22Rv1 (cell line): ENCODE measurements around the gene EFHD2.

Experiments
- H3K27ac ChIP-seq: fragments of 450-650 bp; 2 replicates; pipeline ENCODE4 v1.5.1; 2017
- CTCF ChIP-seq: fragments of 450-650 bp; IDR thresholded peaks from 2 replicates; pipeline ENCODE4 v1.5.1; 2017; ENCODE audit warnings: mild to moderate bottlenecking
- ZFX ChIP-seq: fragments of 450-650 bp; IDR thresholded peaks from 2 replicates; pipeline ENCODE4 v1.6.1; 2017; ENCODE audit warnings: antibody characterized with exemption, borderline replicate concordance

Gene EFHD2, protein sequence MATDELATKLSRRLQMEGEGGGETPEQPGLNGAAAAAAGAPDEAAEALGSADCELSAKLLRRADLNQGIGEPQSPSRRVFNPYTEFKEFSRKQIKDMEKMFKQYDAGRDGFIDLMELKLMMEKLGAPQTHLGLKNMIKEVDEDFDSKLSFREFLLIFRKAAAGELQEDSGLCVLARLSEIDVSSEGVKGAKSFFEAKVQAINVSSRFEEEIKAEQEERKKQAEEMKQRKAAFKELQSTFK

DNA sequence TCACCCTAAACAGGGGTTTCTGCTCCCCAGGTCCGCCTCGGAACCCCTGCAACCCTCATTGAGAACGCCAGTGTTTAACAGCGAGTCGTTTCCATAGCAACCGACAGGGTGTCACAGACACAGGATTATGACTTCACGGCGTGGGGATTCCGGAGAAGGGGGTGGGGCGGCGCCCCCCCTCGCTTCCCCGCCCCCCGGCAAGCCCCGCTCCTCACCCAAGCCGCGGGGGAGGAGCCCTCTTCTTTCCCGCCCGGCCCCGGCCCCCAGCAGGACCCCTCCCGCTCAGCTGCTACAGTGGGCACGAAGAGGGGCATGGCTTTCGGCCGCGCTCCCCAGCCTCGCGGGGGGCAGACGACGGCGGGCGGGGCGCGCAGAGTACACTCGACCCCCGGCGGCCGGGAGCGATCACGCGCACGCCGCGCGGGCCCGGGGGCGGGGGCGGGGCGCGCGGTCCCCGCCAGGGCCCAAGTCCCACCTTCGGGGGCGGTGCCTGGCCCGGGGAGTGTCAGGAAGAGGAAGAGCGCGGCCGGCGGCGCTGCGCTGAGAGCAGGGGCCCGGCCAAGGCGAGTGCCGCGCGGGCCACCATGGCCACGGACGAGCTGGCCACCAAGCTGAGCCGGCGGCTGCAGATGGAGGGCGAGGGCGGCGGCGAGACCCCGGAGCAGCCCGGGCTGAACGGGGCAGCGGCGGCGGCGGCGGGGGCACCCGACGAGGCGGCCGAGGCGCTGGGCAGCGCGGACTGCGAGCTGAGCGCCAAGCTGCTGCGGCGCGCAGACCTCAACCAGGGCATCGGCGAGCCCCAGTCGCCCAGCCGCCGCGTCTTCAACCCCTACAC lies at the start of gene EFHD2:
Gene EFHD2, plus strand, starts transcription at position 501 of the 835 bp plus-strand sequence. Its CDS starts 84 bp downstream, at position 585.
- H3K27ac ChIP-seq: peak within 1 kb of the TSS; percentile 30; the same call in 1 of the 2 replicates
- TF ChIP-seq CTCF (0 out of 2 replicates have a peak, but pooled peaks have one; percentile 13), ZFX (no peak)

DNA sequence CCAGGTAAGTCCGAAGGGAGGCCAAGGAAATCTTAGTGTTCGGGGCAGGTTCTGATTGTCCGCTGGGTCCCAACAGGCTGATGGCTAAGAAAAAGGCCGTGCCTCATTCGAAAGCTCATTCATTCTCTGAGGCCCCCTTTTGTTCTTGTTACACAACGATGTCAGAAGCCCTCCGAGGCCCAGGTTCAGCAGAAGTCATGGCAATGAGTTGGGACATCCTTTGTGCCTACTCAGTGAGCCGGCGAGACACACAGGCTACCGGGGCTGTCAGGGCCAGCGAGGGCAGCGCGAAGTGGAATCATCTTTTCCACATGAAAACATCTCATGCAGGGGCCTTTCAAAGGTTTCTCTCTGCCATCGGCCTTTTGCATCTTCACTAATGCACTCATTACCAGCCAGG lies 49.0 kb upstream of the EFHD2 start:
- no peak for TF ChIP-seq CTCF
- TF ChIP-seq ZFX: no peak
- no peak overlapping the region for H3K27ac ChIP-seq

- no peak overlapping the region for H3K27ac ChIP-seq
- TF ChIP-seq ZFX: no peak
- TF ChIP-seq CTCF: no peak
Measured at GRCh38 chr1:15362096-15362736, 47.5 kb upstream of the EFHD2 start.

GRCh38 chr1:15362737-15363128 lies 47.0 kb upstream of the EFHD2 start:
- H3K27ac ChIP-seq: no peak overlapping the region
- no peak for TF ChIP-seq CTCF
- TF ChIP-seq ZFX: no peak

GRCh38 chr1:15364740-15365139 lies 44.9 kb upstream of the EFHD2 start:
- TF ChIP-seq CTCF: no peak
- no peak for TF ChIP-seq ZFX
- no peak overlapping the region for H3K27ac ChIP-seq

GRCh38 chr1:15368888-15369287 lies 40.8 kb upstream of the EFHD2 start:
- TF ChIP-seq ZFX (no peak), CTCF (no peak)

GRCh38 chr1:15370268-15370667 lies 39.4 kb upstream of the EFHD2 start:
- H3K27ac ChIP-seq: no peak overlapping the region
- no peak for TF ChIP-seq CTCF
- TF ChIP-seq ZFX: no peak

More at GRCh38 chr1:15368888-15369287, 40.8 kb upstream of the EFHD2 start:
- no peak overlapping the region for H3K27ac ChIP-seq
